Measurements from ENCODE around the gene GPR132.

- no peak for TF ChIP-seq EP300 (IDR thresholded peaks at IDR 0.05)
- TF ChIP-seq, protein P1, sequence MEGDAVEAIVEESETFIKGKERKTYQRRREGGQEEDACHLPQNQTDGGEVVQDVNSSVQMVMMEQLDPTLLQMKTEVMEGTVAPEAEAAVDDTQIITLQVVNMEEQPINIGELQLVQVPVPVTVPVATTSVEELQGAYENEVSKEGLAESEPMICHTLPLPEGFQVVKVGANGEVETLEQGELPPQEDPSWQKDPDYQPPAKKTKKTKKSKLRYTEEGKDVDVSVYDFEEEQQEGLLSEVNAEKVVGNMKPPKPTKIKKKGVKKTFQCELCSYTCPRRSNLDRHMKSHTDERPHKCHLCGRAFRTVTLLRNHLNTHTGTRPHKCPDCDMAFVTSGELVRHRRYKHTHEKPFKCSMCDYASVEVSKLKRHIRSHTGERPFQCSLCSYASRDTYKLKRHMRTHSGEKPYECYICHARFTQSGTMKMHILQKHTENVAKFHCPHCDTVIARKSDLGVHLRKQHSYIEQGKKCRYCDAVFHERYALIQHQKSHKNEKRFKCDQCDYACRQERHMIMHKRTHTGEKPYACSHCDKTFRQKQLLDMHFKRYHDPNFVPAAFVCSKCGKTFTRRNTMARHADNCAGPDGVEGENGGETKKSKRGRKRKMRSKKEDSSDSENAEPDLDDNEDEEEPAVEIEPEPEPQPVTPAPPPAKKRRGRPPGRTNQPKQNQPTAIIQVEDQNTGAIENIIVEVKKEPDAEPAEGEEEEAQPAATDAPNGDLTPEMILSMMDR (IDR thresholded peaks at IDR 0.05): peak; percentile 54
- TF ChIP-seq RNF2 (IDR thresholded peaks at IDR 0.05; ENCODE audit: borderline replicate concordance, low read depth): peak; percentile 88; the same call in 1 of the 2 replicates
- peak in 1 of 2 experiments; percentile 18; a peak in 2 of 5 replicates for TF ChIP-seq JUN (IDR thresholded peaks at IDR 0.05)
- TF ChIP-seq, protein P2, sequence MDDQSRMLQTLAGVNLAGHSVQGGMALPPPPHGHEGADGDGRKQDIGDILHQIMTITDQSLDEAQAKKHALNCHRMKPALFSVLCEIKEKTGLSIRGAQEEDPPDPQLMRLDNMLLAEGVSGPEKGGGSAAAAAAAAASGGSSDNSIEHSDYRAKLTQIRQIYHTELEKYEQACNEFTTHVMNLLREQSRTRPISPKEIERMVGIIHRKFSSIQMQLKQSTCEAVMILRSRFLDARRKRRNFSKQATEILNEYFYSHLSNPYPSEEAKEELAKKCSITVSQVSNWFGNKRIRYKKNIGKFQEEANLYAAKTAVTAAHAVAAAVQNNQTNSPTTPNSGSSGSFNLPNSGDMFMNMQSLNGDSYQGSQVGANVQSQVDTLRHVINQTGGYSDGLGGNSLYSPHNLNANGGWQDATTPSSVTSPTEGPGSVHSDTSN (IDR thresholded peaks at IDR 0.05): peak; percentile 73
- TF ChIP-seq, protein P3, sequence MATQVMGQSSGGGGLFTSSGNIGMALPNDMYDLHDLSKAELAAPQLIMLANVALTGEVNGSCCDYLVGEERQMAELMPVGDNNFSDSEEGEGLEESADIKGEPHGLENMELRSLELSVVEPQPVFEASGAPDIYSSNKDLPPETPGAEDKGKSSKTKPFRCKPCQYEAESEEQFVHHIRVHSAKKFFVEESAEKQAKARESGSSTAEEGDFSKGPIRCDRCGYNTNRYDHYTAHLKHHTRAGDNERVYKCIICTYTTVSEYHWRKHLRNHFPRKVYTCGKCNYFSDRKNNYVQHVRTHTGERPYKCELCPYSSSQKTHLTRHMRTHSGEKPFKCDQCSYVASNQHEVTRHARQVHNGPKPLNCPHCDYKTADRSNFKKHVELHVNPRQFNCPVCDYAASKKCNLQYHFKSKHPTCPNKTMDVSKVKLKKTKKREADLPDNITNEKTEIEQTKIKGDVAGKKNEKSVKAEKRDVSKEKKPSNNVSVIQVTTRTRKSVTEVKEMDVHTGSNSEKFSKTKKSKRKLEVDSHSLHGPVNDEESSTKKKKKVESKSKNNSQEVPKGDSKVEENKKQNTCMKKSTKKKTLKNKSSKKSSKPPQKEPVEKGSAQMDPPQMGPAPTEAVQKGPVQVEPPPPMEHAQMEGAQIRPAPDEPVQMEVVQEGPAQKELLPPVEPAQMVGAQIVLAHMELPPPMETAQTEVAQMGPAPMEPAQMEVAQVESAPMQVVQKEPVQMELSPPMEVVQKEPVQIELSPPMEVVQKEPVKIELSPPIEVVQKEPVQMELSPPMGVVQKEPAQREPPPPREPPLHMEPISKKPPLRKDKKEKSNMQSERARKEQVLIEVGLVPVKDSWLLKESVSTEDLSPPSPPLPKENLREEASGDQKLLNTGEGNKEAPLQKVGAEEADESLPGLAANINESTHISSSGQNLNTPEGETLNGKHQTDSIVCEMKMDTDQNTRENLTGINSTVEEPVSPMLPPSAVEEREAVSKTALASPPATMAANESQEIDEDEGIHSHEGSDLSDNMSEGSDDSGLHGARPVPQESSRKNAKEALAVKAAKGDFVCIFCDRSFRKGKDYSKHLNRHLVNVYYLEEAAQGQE (IDR thresholded peaks at IDR 0.05): no peak
- no peak for TF ChIP-seq RCOR1 (IDR thresholded peaks at IDR 0.05; ENCODE audit: low read depth, low read length)
- TF ChIP-seq RFX5 (IDR thresholded peaks at IDR 0.05): no peak
- peak; percentile 65 for TF ChIP-seq SMC3 (IDR thresholded peaks at IDR 0.05)
- TF ChIP-seq CHD2 (IDR thresholded peaks at IDR 0.05; ENCODE audit: low read length, partially characterized antibody): no peak
- TF ChIP-seq BHLHE40 (IDR thresholded peaks at IDR 0.05; ENCODE audit: low read depth, low read length): no peak
These were observed 21.6 kb upstream of the GPR132 start for GRCh38 chr14:105086833-105087307.

Measured in A549 (cell line).